Esophagus squamous epithelium (tissue), 5 donors: Measurements from ENCODE around the gene HIGD2A. TPM values are rescaled to one million over a fixed set of nuclear protein-coding genes. Genes with fewer than 3 reads are reported as not detected.
A peak's percentile ranks its signal among the peaks of the same experiment; 100 is the strongest.

Source experiments
- DNase-seq: peaks from one replicate; lab custom pipeline; 2025; lab: John Stamatoyannopoulos, UW
- H3K27ac ChIP-seq, 4 donors: fragments of 200-600 bp; sonication (generic); one replicate each; pipeline ENCODE4 v1.5.1; 2016 to 2019; ENCODE audit warnings: mild to moderate bottlenecking in 1 of 4
- H3K27me3 ChIP-seq, 4 donors: fragments of 200-600 bp; sonication (generic); 1 replicate in 3 of 4; 2 replicates in 1 of 4; pipeline versions ENCODE4 v1.5.1 to v1.6.0; 2017 to 2021; ENCODE audit warnings: antibody characterized with exemption in 1 of 4
- H3K36me3 ChIP-seq, 3 donors: fragments of 200-600 bp; sonication (generic); one replicate each; pipeline ENCODE4 v1.5.1; 2016 to 2019
- H3K4me1 ChIP-seq, 3 donors: fragments of 200-600 bp; sonication (generic); one replicate each; pipeline ENCODE4 v1.5.1; 2017 to 2019
- H3K4me3 ChIP-seq, 4 donors: fragments of 200-600 bp; sonication (generic); 1 replicate in 3 of 4; 2 replicates in 1 of 4; pipeline ENCODE4 v1.5.1; 2016 to 2019; ENCODE audit warnings: mild to moderate bottlenecking in 2 of 4, moderate library complexity in 1 of 4
- H3K9me3 ChIP-seq, 3 donors: fragments of 200-600 bp; sonication (generic); one replicate each; pipeline ENCODE4 v1.5.1; 2016 to 2019
- CTCF ChIP-seq, 6 experiments: fragments of 450-650 bp in 4 of 6; fragments of 200-600 bp in 2 of 6; sonication (generic) in 2 of 6; IDR thresholded peaks; one replicate each; pipeline ENCODE4 v1.5.1; 2016 to 2019; ENCODE audit warnings: antibody characterized with exemption in 6 of 6, mild to moderate bottlenecking in 4 of 6, moderate library complexity in 4 of 6
- POLR2A ChIP-seq, 4 donors: fragments of 450-650 bp; IDR thresholded peaks; one replicate each; pipeline ENCODE4 v1.6.1; 2017; ENCODE audit warnings: antibody characterized with exemption in 4 of 4, mild to moderate bottlenecking in 4 of 4, moderate library complexity in 3 of 4
- WGBS, 2 donors: methylation state at CpG; one replicate each; pipeline ENCODE4 v1.1.5; 2018; 5-methylcytosine and 5-hydroxymethylcytosine counted together
- intact Hi-C: fragments of 100-400 bp; cut with DNase I; formaldehyde crosslinking; loops from one replicate; pipeline ENCODE4 v1.15.0; 2022
- total RNA-seq, 4 donors: library from RNA; depleted of rRNA; stranded (reverse); fragments of >200 nt; gene quantifications; one replicate each; pipeline ENCODE4 v1.1.0, GENCODE V29; 2016
- donor health status: DM: yes; HTN: yes; CAD: no.

Gene HIGD2A
- total RNA-seq, 4 donors from 2014 or later, result 77.2 to 122 (median 90.3) TPM

- TF ChIP-seq CTCF (IDR thresholded peaks at IDR 0.05) (no peak), POLR2A (IDR thresholded peaks at IDR 0.05) (no peak)
- Histone ChIP-seq H3K27ac (peak overlapping the region; percentile 78 to 88 (median 82)), H3K27me3 (no peaks in the 10 kb centered on the region), H3K4me1 (peaks cover 0 to 55% (median 25%) of the 10 kb centered on the region in 3 donors), H3K9me3 (no peaks in the 10 kb centered on the region), H3K4me3 (peak overlapping the region; percentile 83 to 94 (median 89)), H3K36me3 (peaks cover 0 to 26% (median 5%) of the 10 kb centered on the region in 3 donors)
- intact Hi-C loops, result no loop called here
- no peak for DNase-seq
- WGBS, 2 donors, result 47 to 48% methylated on average over 8 of the region's 8 CpGs
Observed at GRCh38 chr5:176362233-176362490, 26.4 kb upstream of the HIGD2A start.

GRCh38 chr5:176364765-176365350 is 23.7 kb upstream of the HIGD2A start:
- Histone ChIP-seq H3K4me1 (peaks cover 0 to 46% (median 19%) of the 10 kb centered on the region in 3 donors), H3K27ac (peak overlapping the region; percentile 76 to 79 (median 78)), H3K36me3 (peaks cover 0 to 26% (median 0%) of the 10 kb centered on the region in 3 donors), H3K27me3 (no peaks in the 10 kb centered on the region), H3K4me3 (peak overlapping the region; percentile 61 to 73 (median 70)), H3K9me3 (no peaks in the 10 kb centered on the region)
- WGBS, 2 donors, result 16 to 67% methylated on average over 7 to 18 of the region's 28 CpGs
- DNase-seq, result no peak
- intact Hi-C loops, result no loop called here
- TF ChIP-seq POLR2A (IDR thresholded peaks at IDR 0.05) (peak in 1 of 4 donors; percentile 28), CTCF (IDR thresholded peaks at IDR 0.05) (no peak)

GRCh38 chr5:176365351-176366231 is 23.0 kb upstream of the HIGD2A start, which contains the start of gene ARL10:
Gene ARL10, plus strand, starts transcription at chr5:176365487. Its CDS starts 77 bp downstream, at chr5:176365564.
- intact Hi-C loops, result no loop called here
- peak in 1 of 4 donors; percentile 4 for TF ChIP-seq POLR2A (IDR thresholded peaks at IDR 0.05)
- no peak for TF ChIP-seq CTCF (IDR thresholded peaks at IDR 0.05)
- DNase-seq, result no peak
- peaks cover 0 to 33% (median 3%) of the 10 kb centered on the region in 3 donors for H3K36me3 ChIP-seq
- whole genome bisulfite sequencing, 2 donors, result 1% methylated on average over 22 of the region's 108 CpGs; no CpG with 5 or more reads in 1 of the 2 donors
- no peaks in the 10 kb centered on the region for H3K27me3 ChIP-seq
- H3K27ac ChIP-seq, result peak within 1 kb of the TSS; percentile 76 to 79 (median 78)
- peak within 1 kb of the TSS; percentile 61 to 73 (median 70) for H3K4me3 ChIP-seq
- no peaks in the 10 kb centered on the region for H3K9me3 ChIP-seq
- H3K4me1 ChIP-seq, result peaks cover 0 to 39% (median 11%) of the 10 kb centered on the region in 3 donors

- no peak for DNase-seq
- 67 to 90% methylated on average over 11 to 17 of the region's 38 CpGs for WGBS, 2 donors
- Histone ChIP-seq H3K4me3 (peak overlapping the region; percentile 61 to 73 (median 70)), H3K27me3 (no peaks in the 10 kb centered on the region), H3K9me3 (no peaks in the 10 kb centered on the region), H3K27ac (peak overlapping the region; percentile 76 to 79 (median 78)), H3K4me1 (peaks cover 0 to 34% (median 9%) of the 10 kb centered on the region in 3 donors), H3K36me3 (peaks cover 0 to 41% (median 5%) of the 10 kb centered on the region in 3 donors)
- no peak for TF ChIP-seq POLR2A (IDR thresholded peaks at IDR 0.05)
- no peak for TF ChIP-seq CTCF (IDR thresholded peaks at IDR 0.05)
- intact Hi-C loops, result no loop called here
Observed at GRCh38 chr5:176366232-176366894, 22.2 kb upstream of the HIGD2A start.
